Liver (tissue), 9 donors: ENCODE results near the gene LIG1. TPM values are rescaled to one million over a fixed set of nuclear protein-coding genes. Genes with fewer than 3 reads are reported as not detected.

ENCODE experiments used
- DNase-seq: peaks from one replicate; pipeline ENCODE4 v3.0.0-alpha.2; 2017; ENCODE audit warnings: low spot score
- H3K27ac ChIP-seq, 2 donors: one replicate each; pipeline ENCODE4 v1.7.0; 2013; ENCODE audit warnings: inconsistent platforms in 2 of 2, low read length in 2 of 2, control low read depth in 1 of 2, low read depth in 1 of 2, mild to moderate bottlenecking in 1 of 2
- H3K27me3 ChIP-seq, 4 donors: one replicate each; pipeline versions ENCODE4 v1.6.1 to v1.7.0; 2013; ENCODE audit warnings: low read length in 3 of 4, inconsistent platforms in 1 of 4, mild to moderate bottlenecking in 1 of 4, moderate library complexity in 1 of 4; ENCODE audit not compliant: control insufficient read depth in 4 of 4, insufficient read depth in 4 of 4
- H3K36me3 ChIP-seq, 4 donors: one replicate each; pipeline versions ENCODE4 v1.6.1 to v1.7.0; 2013; ENCODE audit warnings: low read length in 3 of 4, mild to moderate bottlenecking in 3 of 4, low read depth in 1 of 4, moderate library complexity in 1 of 4; ENCODE audit not compliant: control insufficient read depth in 4 of 4, insufficient read depth in 3 of 4
- H3K4me1 ChIP-seq, 4 donors: one replicate each; pipeline versions ENCODE4 v1.6.1 to v1.7.0; 2013; ENCODE audit warnings: low read length in 3 of 4, mild to moderate bottlenecking in 3 of 4, moderate library complexity in 1 of 4; ENCODE audit not compliant: control insufficient read depth in 4 of 4, insufficient read depth in 4 of 4
- H3K4me3 ChIP-seq, 3 donors: one replicate each; pipeline versions ENCODE4 v1.6.1 to v1.7.0; 2013; ENCODE audit warnings: low read length in 3 of 3, control low read depth in 1 of 3, low read depth in 1 of 3, mild to moderate bottlenecking in 1 of 3
- H3K9ac ChIP-seq, 2 donors: one replicate each; pipeline ENCODE4 v1.7.0; 2013; ENCODE audit warnings: low read length in 2 of 2, mild to moderate bottlenecking in 2 of 2, moderate library complexity in 2 of 2, control low read depth in 1 of 2, low read depth in 1 of 2
- H3K9me3 ChIP-seq, 4 donors: one replicate each; pipeline versions ENCODE4 v1.6.1 to v1.7.0; 2013; ENCODE audit warnings: low read length in 3 of 4; ENCODE audit not compliant: control insufficient read depth in 4 of 4
- FOXA1 ChIP-seq: IDR thresholded peaks from 2 replicates; pipeline ENCODE4 v1.6.1; 2016; ENCODE audit warnings: antibody characterized with exemption
- GABPA ChIP-seq, 2 donors: IDR thresholded peaks in 1 of 2; conservative IDR thresholded peaks in 1 of 2; 2 replicates each; pipeline ENCODE4 v1.6.1; 2016; ENCODE audit warnings: antibody characterized with exemption in 2 of 2, mild to moderate bottlenecking in 1 of 2, moderate library complexity in 1 of 2
- HNF4A ChIP-seq, 2 donors: conservative IDR thresholded peaks; 2 replicates each; pipeline ENCODE4 v1.6.1; 2016; ENCODE audit warnings: antibody characterized with exemption in 2 of 2, mild to moderate bottlenecking in 2 of 2
- HNF4G ChIP-seq: IDR thresholded peaks from 2 replicates; pipeline ENCODE4 v1.6.1; 2016; ENCODE audit warnings: antibody characterized with exemption
- JUND ChIP-seq, 2 donors: IDR thresholded peaks; 2 replicates each; pipeline ENCODE4 v1.6.1; 2016; ENCODE audit warnings: antibody characterized with exemption in 2 of 2
- NR2F2 ChIP-seq: IDR thresholded peaks from 2 replicates; pipeline ENCODE4 v1.6.1; 2016; ENCODE audit warnings: antibody characterized with exemption
- RAD21 ChIP-seq, 2 donors: IDR thresholded peaks; 2 replicates each; pipeline ENCODE4 v1.6.1; 2016; ENCODE audit warnings: antibody characterized with exemption in 2 of 2, mild to moderate bottlenecking in 2 of 2
- REST ChIP-seq: IDR thresholded peaks from 2 replicates; pipeline ENCODE4 v1.6.1; 2016; ENCODE audit warnings: antibody characterized with exemption, mild to moderate bottlenecking
- RXRA ChIP-seq, 2 donors: IDR thresholded peaks; 2 replicates each; pipeline ENCODE4 v1.6.1; 2017 to 2018; ENCODE audit warnings: antibody characterized with exemption in 2 of 2, mild to moderate bottlenecking in 1 of 2
- SP1 ChIP-seq: IDR thresholded peaks from 2 replicates; pipeline ENCODE4 v1.6.1; 2018; ENCODE audit warnings: antibody characterized with exemption, mild to moderate bottlenecking
- TAF1 ChIP-seq: conservative IDR thresholded peaks from 2 replicates; pipeline ENCODE4 v1.6.1; 2016; ENCODE audit warnings: antibody characterized with exemption, mild to moderate bottlenecking
- YY1 ChIP-seq: IDR thresholded peaks from 2 replicates; pipeline ENCODE4 v1.6.1; 2016; ENCODE audit warnings: antibody characterized with exemption, mild to moderate bottlenecking
- WGBS: extraction: QIAGEN DNeasy Blood & Tissue Kit; methylation state at CpG from one replicate; pipeline ENCODE4 v1.1.7; 2013; 5-methylcytosine and 5-hydroxymethylcytosine counted together
- polyA plus RNA-seq, 2 donors: library from polyadenylated mRNA; stranded (reverse) in 1 of 2; unstranded in 1 of 2; fragments of 200-250 nt in 1 of 2; fragments of >200 nt in 1 of 2; fragmentation: Nextera tagmentation in 1 of 2; extraction: Ambion mirVana in 1 of 2; gene quantifications; one replicate each; pipeline versions ENCODE4 v1.2.1 to v1.2.3, GENCODE V29; 2013 to 2015
- total RNA-seq, 2 donors: library from RNA; depleted of rRNA; stranded (reverse); fragments of >200 nt; gene quantifications; one replicate each; pipeline ENCODE4 v1.2.3, GENCODE V29; 2014
- TF ChIP-seq, protein P1 (sequence below): fragments of 150-350 bp; IDR thresholded peaks from 2 replicates; pipeline ENCODE4 v1.5.1; 2017; ENCODE audit warnings: improper control_type of control experiment, low read depth, low read length; ENCODE audit not compliant: missing input control
- TF ChIP-seq, protein P2 (sequence below): IDR thresholded peaks from 2 replicates; pipeline ENCODE4 v1.6.1; 2016; ENCODE audit warnings: antibody characterized with exemption
- donor health status: healthy.
- donor health status: healthy.
- donor health status: healthy.
- donor health status: healthy.
- donor health status: healthy.

LIG1 gene
- total and polyA plus RNA-seq, 4 donors = 6.3 to 61.5 (median 7.1) TPM

DNA sequence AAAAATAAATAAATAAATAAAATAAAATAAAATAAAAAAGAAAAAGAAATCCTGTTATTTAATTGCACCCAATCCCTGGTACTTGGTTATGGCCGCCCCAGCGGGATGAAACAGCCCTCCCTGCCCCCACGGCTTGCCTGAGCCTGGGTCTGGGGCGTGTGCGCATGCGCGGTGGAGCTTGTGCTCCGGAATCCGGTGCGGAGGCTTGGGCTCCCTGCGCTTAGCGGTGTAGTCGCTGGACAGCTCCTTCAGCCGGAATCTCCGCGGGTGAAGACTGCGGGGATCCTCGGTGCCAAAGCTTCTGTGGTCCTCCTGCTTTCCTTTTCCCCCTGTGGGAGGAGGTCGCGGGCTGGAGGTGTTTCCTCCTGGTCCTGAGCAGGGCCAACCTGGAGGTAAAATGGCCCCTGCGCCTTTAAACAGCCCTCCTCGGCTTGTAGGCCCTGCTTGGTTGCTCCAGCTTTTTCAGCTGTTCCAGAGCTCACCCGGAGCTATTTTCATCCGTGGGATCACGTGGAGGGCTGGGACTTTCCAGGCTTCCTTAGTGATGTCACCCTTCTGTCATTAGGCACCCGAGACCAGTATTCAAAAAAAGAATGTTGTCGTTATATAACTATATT is 59.7 kb downstream of the LIG1 start, which contains the start of gene PLA2G4C (continued):
- TF ChIP-seq TAF1 = peak; percentile 35

DNA sequence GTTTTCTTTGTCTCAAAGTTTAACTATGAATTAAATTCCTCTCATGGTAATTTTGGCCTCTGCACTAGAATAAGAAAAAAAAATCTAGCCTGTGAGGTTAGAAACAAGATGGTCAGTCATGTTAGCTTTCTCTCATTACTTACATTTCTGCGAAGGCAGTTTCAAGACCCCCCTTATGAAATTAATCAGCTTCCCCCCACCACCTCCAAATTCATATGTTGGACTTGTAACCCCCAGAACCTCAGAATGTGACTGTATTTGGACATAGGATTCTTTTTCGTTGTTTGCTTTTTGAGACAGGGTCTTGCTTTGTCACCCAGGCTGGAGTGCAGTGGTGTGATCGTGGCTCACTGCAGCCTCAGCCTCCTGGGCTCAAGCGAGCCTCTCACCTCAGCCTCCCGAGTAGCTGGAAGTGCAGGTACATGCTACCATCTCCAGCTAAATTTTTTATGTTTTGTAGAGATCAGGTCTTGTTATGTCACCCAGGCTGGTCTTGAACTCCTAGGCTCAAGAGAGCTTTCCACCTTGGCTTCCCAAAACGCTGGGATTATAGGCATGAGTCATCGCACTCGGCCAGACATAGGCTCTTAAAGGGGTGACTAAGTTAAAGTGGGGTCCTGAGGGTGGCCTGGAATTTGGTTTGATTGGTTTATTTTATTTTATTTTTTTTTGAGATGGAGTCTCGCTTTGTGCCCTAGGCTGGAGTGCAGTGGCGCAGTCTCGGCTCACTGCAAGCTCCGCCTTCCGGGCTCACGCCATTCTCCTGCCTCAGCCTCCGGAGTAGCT is 61.0 kb downstream of the LIG1 start:
- H3K27me3 ChIP-seq = no peaks in the 10 kb centered on the region
- no peak overlapping the region for H3K9ac ChIP-seq
- no peak overlapping the region for H3K4me3 ChIP-seq
- WGBS = 89% methylated on average over 15 of the region's 15 CpGs
- peaks cover 1 to 22% (median 15%) of the 10 kb centered on the region in 4 donors for H3K4me1 ChIP-seq
- no peak for TF ChIP-seq REST
- no peak for TF ChIP-seq JUND (IDR thresholded peaks at IDR 0.05)
- TF ChIP-seq FOXA1 = no peak
- TF ChIP-seq, protein P1, sequence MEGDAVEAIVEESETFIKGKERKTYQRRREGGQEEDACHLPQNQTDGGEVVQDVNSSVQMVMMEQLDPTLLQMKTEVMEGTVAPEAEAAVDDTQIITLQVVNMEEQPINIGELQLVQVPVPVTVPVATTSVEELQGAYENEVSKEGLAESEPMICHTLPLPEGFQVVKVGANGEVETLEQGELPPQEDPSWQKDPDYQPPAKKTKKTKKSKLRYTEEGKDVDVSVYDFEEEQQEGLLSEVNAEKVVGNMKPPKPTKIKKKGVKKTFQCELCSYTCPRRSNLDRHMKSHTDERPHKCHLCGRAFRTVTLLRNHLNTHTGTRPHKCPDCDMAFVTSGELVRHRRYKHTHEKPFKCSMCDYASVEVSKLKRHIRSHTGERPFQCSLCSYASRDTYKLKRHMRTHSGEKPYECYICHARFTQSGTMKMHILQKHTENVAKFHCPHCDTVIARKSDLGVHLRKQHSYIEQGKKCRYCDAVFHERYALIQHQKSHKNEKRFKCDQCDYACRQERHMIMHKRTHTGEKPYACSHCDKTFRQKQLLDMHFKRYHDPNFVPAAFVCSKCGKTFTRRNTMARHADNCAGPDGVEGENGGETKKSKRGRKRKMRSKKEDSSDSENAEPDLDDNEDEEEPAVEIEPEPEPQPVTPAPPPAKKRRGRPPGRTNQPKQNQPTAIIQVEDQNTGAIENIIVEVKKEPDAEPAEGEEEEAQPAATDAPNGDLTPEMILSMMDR = no peak
- TF ChIP-seq HNF4A (conservative IDR thresholded peaks at IDR 0.05) = no peak
- no peak for TF ChIP-seq RAD21 (IDR thresholded peaks at IDR 0.05)
- TF ChIP-seq, protein P2, sequence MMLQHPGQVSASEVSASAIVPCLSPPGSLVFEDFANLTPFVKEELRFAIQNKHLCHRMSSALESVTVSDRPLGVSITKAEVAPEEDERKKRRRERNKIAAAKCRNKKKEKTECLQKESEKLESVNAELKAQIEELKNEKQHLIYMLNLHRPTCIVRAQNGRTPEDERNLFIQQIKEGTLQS = no peak
- no peak for TF ChIP-seq TAF1
- no peak for TF ChIP-seq NR2F2
- no peak for TF ChIP-seq SP1
- TF ChIP-seq GABPA (IDR thresholded peaks at IDR 0.05 in 1 of 2, conservative IDR thresholded peaks at IDR 0.05 in 1 of 2) = no peak
- H3K36me3 ChIP-seq = peaks cover 0 to 2% (median 0%) of the 10 kb centered on the region in 4 donors
- no peak overlapping the region for H3K27ac ChIP-seq
- H3K9me3 ChIP-seq = no peaks in the 10 kb centered on the region
- no peak for DNase-seq

GRCh38 chr19:48103922-48104321 is 66.2 kb downstream of the LIG1 start:
- no peak overlapping the region for H3K4me3 ChIP-seq
- H3K36me3 ChIP-seq = peaks cover 0 to 3% (median 1%) of the 10 kb centered on the region in 4 donors
- no peak for TF ChIP-seq NR2F2
- TF ChIP-seq HNF4A (conservative IDR thresholded peaks at IDR 0.05) = no peak
- no peak for TF ChIP-seq RXRA (IDR thresholded peaks at IDR 0.05)
- no peak for TF ChIP-seq YY1
- TF ChIP-seq HNF4G = no peak
- no peak for TF ChIP-seq REST
- no peak for TF ChIP-seq SP1
- H3K4me1 ChIP-seq = peaks cover 1 to 13% (median 8%) of the 10 kb centered on the region in 4 donors
- no peak for DNase-seq
- H3K9ac ChIP-seq = no peak overlapping the region
- no peaks in the 10 kb centered on the region for H3K27me3 ChIP-seq
- 97% methylated on average over 5 of the region's 5 CpGs for WGBS
- no peaks in the 10 kb centered on the region for H3K9me3 ChIP-seq
- no peak overlapping the region for H3K27ac ChIP-seq
